ENCODE results near the gene TSEN15. TPM values are rescaled to one million over a fixed set of nuclear protein-coding genes. Genes with fewer than 3 reads are reported as not detected.

TSEN15 gene
- total RNA-seq, 1 experiment from 2014 or later = 31.1 TPM

- Histone ChIP-seq H3K27me3 (ENCODE audit: insufficient read depth, low read length) (no peaks in the 10 kb centered on the region), H3K9me3 (ENCODE audit: control insufficient read depth in 1 of 2, insufficient read depth in 1 of 2, low read depth in 1 of 2, low read length in 2 of 2) (no peaks in the 10 kb centered on the region), H3K9me2 (ENCODE audit: insufficient read depth) (no peaks in the 10 kb centered on the region), H3K9ac (ENCODE audit: low read length) (no peak overlapping the region), H3K36me3 (ENCODE audit: control insufficient read depth in 1 of 2, insufficient read depth in 2 of 2, low read length in 2 of 2) (no peaks in the 10 kb centered on the region), H4K20me1 (ENCODE audit: insufficient read depth) (no peaks in the 10 kb centered on the region), H3K4me2 (ENCODE audit: low read length) (no peak overlapping the region), H3K79me2 (ENCODE audit: insufficient read depth, low read length) (no peaks in the 10 kb centered on the region), H2AFZ (ENCODE audit: low read depth, low read length, poor library complexity, severe bottlenecking) (no peak overlapping the region), H3K27ac (ENCODE audit: low read depth, low read length) (no peak overlapping the region), H3K4me3 (replicated peaks in 1 of 2; ENCODE audit: low read depth in 1 of 2, low read length in 2 of 2) (no peak overlapping the region), H3K4me1 (ENCODE audit: control insufficient read depth in 1 of 2, insufficient read depth in 2 of 2, low read length in 2 of 2) (no peaks in the 10 kb centered on the region)
- intact Hi-C loops (cut with micrococcal nuclease) = no loop called here
- DNase-seq (ENCODE audit: low read depth, low spot score) (no peak), ATAC-seq (no peak)
- ChIA-PET CTCF (no interaction called here), RAD21 (ENCODE audit: low non-redundant PET in 1 of 2, low total read pairs in 2 of 2, uncharacterized antibody in 2 of 2, unreplicated experiment in 2 of 2) (no interaction called here), POLR2A (no interaction called here)
- BruUV-seq (replicated peaks) = no TSS peak
- TF ChIP-seq ZFX (IDR thresholded peaks at IDR 0.05) (no peak), FOSL1 (IDR thresholded peaks at IDR 0.05; ENCODE audit: low read depth) (no peak), RAD21 (IDR thresholded peaks at IDR 0.05; ENCODE audit: low read depth) (no peak), SP1 (IDR thresholded peaks at IDR 0.05; ENCODE audit: low read depth) (no peak), REST (IDR thresholded peaks at IDR 0.05; ENCODE audit: low read depth) (no peak), SRF (IDR thresholded peaks at IDR 0.05; ENCODE audit: low read depth) (no peak), EZH2 (IDR thresholded peaks at IDR 0.05) (no peak), CBX3 (IDR thresholded peaks at IDR 0.05; ENCODE audit: low read depth) (no peak), ZBTB33 (IDR thresholded peaks at IDR 0.05; ENCODE audit: extremely low read depth, insufficient replicate concordance, low read length) (no peak), MAX (IDR thresholded peaks at IDR 0.05) (no peak)
- TF ChIP-seq, protein P1, sequence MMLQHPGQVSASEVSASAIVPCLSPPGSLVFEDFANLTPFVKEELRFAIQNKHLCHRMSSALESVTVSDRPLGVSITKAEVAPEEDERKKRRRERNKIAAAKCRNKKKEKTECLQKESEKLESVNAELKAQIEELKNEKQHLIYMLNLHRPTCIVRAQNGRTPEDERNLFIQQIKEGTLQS (IDR thresholded peaks at IDR 0.05) = no peak
These were observed 50.0 kb downstream of the TSEN15 start for GRCh38 chr1:184101571-184101970.
